ENCODE data around the gene BCLAF3.

- TF ChIP-seq CTCF (IDR thresholded peaks at IDR 0.05): no peak
- no peak for TF ChIP-seq POLR2A (IDR thresholded peaks at IDR 0.05)
These were observed 33.9 kb downstream of the BCLAF3 start for GRCh38 chrX:19956923-19957322.
